Coronary artery (tissue), 2 donors: ENCODE data around the gene NIPSNAP3A.

Experiments used
- DNase-seq: peaks from one replicate; pipeline ENCODE4 v3.0.0-alpha.2; 2017; ENCODE audit warnings: low spot score
- H3K27ac ChIP-seq, 2 donors: fragments of 200-600 bp; sonication (generic); one replicate each; pipeline ENCODE4 v1.5.1; 2016 to 2019
- H3K4me3 ChIP-seq: fragments of 200-600 bp; sonication (generic); 2 replicates; pipeline ENCODE4 v1.5.1; 2016; ENCODE audit warnings: mild to moderate bottlenecking, moderate library complexity
- CTCF ChIP-seq: fragments of 200-600 bp; sonication (generic); IDR thresholded peaks from one replicate; pipeline ENCODE4 v1.5.1; 2019; ENCODE audit warnings: antibody characterized with exemption

Gene NIPSNAP3A

GRCh38 chr9:104805441-104805840 is 58.0 kb downstream of the NIPSNAP3A start:
- no peak overlapping the region for H3K27ac ChIP-seq
- H3K4me3 ChIP-seq, result no peak overlapping the region
- DNase-seq, result no peak
- TF ChIP-seq CTCF, result no peak

- no peak for DNase-seq
- Histone ChIP-seq H3K27ac (no peak overlapping the region), H3K4me3 (no peak overlapping the region)
- no peak for TF ChIP-seq CTCF
These were observed 60.6 kb downstream of the NIPSNAP3A start for GRCh38 chr9:104808035-104808614.
